Daoy (cell line): Measurements from ENCODE around the gene AURKB. TPM values are rescaled to one million over a fixed set of nuclear protein-coding genes. Genes with fewer than 3 reads are reported as not detected.
"Not testable (repeated sequence)": the region's sequence is repeated elsewhere in the genome, so short reads cannot be mapped to it uniquely, and the experiment has no call there.

Experiments used
- DNase-seq: peaks from one replicate; pipeline ENCODE4 v3.0.0-alpha.2; 2015; ENCODE audit warnings: low read depth
- total RNA-seq: library from RNA; depleted of rRNA; stranded (reverse); fragments of >200 nt; shearing (Covaris generic); gene quantifications from 2 replicates; pipeline ENCODE4 v1.2.3, GENCODE V29; 2014

The AURKB gene
- total RNA-seq, 1 experiment from 2014 or later = 105 TPM

DNA sequence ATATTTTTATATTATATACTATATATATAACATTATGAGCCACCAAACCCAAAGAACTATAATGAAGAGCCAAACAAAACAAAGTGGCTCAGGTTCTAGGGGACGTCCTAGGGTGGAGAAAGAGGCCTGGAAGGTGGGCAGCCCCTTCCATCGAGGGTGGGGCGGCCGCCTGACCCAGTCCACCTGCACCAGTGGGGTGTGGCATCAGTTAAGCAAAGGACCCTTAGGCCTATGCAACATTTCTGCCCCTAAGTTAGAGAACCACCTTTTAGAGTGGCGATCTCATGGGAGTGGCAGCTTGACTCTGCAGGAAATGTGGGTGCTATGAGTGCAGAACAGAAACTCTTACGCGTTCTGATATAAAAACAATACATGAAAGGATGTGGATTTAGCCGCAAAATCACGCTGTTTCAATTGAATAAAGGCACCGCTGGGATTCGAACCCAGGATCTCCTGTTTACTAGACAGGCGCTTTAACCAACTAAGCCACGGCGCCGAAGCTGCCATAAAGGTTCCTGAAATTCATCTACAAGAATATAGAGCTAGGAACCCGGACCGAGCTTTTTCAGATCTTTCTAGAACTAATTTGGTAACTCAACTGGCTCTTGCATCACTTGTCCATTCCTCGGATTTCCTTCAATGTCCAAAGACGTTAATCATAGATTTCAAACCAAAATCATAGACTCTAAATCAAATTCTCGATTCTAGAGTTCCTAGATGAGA lies 15.6 kb upstream of the AURKB start:
- peak; percentile 69 for DNase-seq

DNA sequence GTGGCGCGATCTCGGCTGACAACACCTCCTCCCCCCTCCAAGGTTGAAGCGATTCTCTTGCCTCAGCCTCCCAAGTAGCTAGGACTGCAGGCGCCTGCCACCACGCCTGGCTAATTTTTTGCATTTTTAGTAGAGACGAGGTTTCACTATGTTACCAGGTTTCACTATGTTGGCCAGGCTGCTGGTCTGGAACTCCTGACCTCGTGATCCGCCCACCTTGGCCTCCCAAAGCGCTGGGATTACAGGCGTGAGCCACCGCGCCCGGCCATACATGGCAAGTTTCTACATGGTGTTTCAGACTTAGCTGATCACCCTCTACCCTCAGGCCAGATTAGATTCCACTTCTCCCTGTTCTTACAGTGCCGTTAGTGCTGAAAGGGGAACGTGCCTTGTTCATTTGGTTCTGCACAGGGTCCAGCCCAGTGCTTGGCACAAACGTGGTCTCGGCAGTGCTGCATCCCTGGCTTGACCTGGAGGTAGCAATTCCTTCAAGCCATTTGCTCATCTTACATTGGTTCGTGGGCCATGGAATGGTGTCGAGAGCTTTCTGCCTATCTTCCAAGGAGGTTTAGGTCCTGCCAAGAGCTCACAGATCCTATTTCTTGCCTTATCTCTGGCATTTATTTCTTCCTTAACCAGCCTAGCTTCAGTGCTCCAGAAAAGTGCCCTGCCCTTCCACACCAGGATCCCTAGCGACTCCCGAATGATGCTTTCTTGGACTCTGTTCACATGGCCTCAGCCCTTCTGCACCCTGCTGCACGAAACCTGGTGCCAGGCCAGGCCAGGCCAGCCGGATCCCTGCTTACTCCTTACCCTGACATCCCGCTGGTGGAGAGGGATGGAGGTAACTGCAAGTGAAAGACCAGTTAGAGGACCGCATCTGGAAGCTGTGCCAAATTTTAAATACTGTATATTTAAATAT lies 14.8 kb upstream of the AURKB start:
- DNase-seq = no peak

DNA sequence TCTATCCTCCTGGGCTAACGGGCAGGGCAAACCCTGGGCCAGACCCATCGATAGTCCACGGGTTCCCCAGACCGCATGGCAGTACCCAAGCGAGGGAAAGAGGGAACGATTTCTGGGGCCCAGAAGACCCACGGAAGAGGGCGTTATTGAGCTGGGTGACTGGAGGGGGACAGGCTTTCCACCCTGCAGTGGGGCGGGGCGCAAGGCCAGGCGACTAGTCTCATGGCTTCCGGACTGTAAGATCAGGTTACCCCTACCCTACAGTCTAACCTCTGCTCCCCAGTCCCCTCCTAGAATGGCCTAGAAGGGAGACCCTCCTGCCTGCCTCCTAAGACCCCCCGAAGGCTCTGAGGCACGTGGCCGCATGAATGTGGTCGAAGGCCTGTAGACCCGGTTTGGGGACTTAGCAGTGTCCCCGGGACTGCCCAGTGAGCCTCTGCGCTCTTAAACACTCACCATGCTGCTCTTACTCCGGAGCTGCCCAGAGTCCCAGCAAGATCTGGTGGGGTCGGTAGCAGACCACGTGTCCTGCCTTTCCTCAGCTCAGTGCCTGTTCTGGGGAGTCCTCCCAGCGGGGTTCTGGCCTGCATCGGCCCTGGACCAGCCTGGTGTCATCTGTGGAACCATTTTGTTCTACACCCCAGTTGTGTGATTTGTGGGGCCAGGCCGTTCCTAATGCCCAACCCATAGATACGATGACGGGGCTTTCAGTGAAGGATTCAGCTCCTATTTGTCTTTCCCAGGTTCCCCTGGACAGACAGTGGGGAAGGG lies 13.2 kb upstream of the AURKB start:
- DNase-seq = peak; percentile 67

DNA sequence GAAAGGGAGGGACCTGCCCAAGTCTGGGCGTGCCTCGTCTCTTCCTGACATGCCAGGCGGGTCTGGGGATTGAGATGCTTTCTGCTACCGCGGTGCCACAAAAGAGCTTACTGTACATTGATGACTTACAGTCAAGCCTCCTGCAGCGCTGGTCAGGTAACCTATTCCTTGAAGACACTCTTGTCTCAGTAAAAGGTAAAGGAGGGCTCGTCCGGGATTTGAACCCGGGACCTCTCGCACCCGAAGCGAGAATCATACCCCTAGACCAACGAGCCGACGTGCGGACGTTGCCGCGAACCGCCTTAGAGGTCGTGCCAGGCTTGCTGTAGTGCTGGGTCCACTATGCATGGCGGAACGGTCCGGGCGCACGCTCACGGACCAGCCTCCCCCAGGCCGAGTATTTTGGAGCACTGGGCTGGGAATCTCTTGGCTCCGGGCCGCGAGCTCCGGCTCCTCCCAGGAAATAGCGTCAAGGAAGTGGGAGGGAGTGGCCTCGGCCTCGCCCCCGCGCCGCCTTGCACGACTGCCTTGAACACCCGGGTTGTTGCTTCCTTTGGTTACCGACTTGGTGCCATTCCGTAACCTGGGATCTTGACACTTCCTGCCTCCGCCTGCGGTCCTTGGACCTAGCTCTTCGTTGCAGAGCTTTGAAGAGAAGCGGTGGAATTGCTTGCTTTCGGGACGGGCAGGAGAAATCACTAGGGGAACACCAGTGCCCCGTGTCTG lies 12.4 kb upstream of the AURKB start:
- DNase-seq = peak; percentile 94

DNA sequence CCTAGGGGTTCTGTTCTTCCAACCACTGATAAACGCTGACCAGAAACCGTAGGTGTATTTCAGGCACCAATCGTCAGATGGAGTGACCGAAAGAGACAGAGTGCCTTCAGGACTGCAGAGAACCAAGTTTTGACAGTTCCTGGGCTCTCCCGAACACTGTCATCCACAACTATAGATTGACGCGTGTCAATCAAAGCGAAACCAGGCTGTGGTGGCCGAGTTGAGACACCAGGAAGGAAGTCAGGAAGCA lies 11.9 kb upstream of the AURKB start:
- no peak for DNase-seq

DNA sequence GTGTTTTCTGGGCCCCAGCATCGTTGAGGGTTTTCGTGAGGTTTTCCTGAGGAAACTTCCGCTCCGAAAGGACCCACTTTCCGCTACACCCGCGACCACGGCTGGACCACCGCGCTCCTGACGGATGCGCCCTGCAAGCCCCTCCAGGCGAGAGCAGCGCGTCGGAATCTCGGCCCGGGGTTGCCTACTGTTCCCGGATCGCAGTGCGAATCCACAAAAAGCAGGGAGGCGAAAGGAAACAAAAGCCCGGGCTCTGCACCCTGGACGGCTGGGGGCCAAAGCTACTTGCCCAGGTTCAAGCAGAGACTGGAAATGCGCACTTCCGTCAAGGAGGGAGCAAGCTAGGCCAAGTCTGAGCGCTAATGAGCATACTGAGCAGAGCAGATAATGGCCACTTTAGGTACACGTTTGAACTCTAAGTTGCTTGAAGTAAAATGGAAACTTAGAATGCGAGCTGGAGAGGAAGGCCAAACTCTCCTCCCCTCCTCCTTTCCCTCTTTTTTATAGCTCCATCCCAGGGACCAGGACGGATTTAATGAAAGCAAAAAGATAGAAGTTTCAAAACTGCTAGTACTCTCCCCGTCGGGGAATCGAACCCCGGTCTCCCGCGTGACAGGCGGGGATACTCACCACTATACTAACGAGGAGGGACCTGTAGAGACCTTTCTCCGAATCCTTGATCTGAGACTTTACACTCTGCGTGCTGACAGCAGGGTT lies 11.4 kb upstream of the AURKB start:
- DNase-seq = peak; percentile 75

DNA sequence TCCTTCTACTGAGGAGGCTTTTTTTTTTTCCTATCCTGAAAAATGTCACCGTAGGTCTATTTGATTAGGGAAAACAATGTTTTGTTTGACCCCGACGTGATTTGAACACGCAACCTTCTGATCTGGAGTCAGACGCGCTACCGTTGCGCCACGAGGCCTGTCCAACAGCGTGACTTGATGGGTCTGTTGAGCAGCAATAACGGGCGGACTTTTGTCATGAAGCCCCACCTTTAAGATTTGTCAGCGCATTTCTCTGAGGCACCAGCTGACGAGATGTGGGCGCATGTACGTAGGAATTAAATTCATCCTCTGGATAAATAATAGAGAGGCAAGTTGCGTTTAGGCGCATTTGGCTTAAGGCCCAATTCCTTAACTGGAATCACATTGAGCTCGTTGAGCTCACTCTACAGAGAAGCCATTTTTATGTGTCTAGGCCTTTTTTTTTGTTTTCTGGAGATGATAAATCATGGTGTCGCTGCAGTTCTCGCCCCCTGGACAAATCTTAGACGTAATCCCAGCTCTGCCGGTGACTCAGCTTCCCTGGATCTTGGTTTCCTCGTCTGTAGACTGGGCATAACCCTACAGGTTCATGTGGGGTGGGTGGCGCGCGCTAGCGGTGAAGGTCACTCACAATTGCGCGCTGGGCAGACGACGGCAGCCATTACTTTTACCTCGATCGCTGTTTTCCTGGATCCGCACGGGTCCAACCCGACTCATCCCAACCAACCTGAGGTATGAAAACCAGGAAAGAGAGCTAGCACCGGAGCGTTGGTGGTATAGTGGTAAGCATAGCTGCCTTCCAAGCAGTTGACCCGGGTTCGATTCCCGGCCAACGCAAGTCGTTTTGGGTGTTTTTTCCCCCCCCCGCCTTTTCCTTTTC lies 10.6 kb upstream of the AURKB start:
- DNase-seq = peak; percentile 87

DNA sequence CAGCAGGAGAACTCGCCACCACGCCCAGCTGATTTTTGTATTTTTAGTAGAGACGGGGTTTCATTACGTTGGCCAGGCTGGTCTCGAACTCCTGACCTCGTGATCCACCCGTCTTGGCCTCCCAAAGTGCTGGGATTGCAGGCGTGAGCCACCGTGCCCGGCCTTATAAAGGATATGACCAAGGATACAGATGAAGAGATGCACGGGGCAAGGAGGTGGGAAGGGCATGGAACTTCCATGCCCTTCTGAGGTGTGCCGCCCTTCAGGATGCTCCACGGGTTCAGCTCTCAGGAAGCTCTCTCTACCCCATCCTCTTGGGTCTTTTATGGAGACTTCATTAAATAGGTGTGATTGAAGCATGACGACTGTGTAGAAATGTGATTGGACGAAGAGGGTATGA lies 3.6 kb upstream of the AURKB start:
- not testable (repeated sequence) for DNase-seq

DNA sequence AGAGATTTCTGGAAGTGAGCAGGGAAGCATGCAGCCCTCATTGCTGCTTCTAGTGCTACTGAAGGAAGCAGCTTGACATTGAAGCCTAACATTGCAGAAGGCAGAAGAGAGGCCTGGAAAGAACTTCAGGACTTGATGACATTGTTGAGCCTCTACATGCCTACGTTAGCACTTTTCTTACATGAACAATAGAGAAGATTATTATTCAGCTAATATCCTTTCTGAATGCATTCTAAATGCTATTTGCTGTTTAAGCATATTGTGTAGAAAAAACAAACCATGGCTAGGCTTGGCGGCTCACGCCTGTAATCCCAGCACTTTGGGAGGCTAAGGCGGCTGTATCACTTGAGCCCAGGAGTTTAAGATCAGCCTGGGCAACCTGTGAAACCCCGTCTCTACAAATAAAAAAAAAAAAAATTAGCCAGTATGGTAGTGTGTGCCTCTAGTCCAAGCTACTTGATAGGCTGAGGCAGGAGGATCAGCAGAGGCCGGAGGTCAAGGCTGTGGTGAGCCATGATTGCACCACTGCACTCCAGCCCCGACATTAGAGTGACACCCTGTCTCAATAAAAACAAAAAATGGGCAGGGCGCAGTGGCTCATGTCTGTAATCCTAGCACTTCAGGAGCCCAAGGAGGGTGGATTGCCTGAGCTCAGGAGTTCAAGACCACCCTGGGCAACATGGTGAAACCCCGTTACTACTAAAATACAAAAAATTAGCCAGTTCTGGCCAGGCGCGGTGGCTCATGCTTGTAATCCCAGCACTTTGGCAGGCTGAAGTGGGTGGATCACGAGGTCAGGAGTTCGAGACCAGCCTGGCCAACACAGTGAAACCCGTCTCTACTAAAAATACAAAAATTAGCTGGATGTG lies 2.2 kb upstream of the AURKB start:
- DNase-seq = no peak

DNA sequence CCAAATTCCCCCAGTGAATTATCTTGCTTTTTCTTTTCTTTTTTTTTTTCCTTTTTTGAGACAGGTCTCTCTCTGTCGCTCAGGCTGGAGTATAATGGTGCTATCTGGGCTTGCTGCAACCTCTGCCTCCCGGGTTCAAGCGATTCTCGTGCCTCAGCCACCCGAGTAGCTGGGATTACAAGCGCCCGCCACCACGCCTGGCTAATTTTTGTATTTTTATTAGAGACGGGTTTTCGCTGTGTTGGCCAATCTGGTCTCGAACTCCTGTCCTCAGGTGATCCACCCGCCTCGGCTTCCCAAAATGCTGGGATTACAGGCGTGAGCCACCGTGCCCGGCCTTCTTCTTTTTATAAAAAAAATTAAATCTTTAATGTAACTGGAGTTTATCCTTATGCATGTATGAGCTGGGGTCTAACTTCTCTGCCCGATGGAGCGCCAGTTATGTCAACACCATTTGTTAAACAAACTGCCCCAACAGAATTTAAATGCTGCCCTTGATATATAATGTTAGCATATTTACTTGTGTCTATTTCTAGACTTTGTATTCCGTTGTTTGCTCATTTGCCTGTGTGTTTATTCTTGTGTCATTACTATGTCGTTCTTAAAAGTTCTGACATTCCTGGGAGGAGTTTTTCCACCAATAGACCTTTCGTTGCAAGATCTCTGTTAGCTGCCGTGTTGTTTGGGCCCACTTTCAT lies 535 bp upstream of the AURKB start:
- DNase-seq = no peak

DNA sequence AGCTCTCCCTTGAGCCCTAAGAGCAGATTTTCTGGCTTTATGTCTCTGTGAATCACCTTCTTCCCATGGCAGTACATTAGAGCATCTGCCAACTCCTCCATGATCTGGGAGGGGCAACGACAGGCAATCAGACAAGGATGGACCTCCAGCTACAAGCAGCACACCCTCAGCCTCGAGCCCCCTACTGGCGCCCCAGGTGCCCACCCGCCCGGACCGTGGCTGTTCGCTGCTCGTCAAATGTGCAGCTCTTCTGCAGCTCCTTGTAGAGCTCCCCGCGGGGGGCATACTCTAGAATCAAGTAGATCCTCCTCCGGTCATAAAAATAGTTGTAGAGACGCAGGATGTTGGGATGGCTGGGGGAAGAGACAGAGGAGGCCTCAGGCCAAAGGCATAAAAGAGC lies 3.8 kb downstream of the AURKB start:
- no peak for DNase-seq

DNA sequence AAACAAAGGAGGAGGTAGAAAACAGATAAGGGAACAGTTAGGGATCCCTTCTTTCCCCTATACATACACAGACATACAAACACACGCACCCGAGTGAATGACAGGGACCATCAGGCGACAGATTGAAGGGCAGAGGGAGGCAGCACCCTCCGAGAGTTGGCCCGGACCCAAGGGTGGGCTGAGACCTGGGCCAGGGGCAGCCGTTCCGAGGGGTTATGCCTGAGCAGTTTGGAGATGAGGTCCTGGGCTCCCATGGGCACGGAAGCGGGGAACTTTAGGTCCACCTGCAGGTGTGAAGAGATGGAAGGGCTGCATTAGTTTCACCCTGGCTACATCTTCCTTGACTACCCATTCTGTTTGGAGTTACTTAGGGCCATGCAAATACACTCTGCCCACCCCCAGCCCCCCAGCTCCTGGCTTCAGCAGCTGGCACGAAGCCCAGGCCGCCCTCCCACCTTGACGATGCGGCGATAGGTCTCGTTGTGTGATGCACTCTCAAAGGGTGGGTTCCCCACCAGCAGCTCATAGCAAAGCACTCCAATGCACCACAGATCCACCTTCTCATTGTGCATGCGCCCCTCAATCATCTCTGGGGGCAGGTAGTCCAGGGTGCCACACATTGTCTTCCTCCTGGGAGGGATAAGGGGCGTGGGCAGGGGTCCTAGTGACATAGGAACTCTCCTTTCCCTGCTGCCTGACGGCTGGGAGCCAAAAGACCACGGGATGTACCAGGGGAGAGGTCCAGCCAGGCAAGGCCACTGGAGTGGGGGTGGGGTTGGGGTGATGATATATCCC lies 5.4 kb downstream of the AURKB start:
- DNase-seq = no peak

DNA sequence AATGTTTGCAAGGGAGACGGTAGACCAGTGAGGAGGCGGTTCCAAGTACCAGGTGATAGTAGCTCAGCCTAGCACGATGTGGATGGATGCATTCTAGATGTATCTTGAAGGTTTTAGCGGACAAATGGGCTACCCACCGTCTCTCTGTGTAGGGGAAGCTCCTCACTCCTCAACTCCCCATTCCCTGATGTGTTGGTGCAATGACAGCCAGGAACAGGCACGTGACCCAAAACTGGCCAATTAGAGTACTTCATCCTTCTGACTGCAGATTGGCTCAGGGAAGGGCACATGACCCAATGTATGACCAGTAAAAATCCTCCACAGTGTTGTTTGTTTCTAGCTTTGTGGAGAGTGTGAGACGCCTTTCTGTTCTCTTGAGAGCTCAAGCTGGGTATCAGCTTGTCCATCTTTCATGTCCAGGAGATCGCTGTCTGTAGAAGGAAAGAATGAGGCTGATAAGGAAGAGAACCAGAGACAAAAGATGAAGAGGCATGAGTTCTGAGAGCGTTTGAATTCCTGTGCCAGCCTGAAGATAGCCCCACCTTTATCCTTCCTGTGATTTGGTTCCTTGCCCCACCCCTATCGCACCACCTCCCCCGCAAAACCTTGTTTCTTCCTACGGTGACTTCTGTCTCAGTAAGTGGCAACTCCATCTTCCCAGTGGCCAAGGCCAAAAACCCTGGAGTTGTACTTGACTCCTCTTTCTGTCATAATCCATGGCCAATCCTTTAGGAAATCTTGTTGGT lies 18.1 kb downstream of the AURKB start:
- peak; percentile 44 for DNase-seq

DNA sequence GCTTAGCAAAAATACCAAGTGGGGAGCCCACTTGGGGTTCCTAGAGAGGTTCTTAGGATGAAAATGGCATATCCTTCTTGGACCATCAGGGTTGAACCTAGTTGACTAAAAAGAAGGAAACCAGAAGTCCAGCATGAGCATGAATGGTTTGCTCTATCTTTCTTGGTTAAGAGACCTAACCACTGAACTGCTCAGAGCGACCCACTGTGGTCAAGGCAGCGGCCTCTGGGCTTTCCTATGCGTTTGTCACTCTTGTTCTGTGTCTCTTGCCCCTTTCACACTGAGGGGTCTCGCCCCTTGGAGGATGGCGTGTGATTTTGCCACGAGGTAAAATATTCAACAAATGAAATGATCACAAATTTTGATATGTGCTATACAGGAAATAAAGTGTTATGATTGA lies 19.9 kb downstream of the AURKB start:
- DNase-seq = no peak

DNA sequence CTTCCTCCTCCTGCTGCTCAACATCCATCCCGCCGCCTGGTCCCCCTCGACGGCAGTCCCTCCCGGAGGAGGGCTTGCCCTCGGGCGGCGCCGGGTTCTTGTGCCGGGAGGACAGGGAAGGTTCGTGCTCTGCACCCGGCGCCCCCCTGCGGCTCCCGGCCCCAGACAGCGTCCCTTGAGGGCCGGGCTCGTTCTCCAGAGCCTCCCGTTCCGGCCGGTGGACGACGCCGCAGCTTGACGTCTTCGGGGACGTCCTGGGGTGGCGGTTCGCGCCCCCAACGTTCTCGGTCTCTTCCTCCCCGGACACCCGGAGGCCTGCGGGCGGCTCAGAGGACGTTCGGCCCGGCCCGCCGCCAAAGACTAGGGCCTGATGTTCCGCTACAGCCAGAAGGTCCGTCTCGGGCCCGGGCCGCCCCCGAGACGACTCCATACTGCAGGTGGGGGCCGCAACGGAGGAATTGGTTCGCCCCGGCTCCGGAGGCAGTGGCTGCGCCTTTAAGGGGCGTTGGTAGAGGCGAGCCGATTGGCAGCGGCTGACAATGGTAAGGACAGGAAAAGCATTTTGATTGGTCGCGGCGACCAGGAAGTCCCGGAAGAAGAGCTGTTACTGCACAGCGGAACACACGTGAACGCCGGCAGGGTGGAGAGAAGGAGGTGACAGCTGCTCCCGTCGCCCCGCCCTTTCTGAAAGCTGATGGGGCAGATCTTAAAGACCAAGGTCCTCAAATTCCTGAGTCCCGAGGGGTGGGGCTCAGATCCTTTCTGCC lies 20.5 kb downstream of the AURKB start, which contains the start of gene BORCS6:
Gene BORCS6, minus strand, starts transcription at position 470 of the 767 bp plus-strand sequence. Its CDS starts 40 bp downstream, at position 430.
- DNase-seq = peak; percentile 97
